ENCODE results near the gene TBC1D8.

TBC1D8 gene

DNA sequence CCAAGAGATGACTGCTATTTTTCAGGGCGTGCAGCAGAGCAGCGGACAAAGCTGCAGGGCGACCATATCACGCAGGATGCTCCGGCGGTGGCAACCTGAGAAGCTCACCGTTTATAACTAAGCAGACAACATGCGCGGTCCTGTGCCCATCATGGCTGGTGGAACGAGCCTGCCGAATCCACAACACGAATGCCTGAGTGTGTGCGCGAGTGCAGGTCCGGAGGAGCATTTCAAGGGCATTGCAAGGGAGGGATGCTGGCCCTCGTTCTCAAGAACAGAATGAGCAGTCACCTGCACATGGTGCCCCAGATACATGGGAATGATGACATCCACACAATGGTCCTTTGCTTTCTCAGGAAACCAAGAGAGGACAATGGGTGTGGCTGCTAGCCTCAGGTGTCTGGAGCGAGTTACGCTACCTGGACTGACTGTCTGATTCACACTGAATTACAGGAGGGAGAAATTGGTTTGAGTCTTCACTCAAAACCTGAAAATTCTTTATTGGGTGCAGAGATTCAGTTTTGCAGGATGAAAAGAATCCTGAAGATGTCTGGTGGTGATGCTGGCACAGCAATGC is 39.8 kb downstream of the TBC1D8 start:
- no peak for DNase-seq

DNA sequence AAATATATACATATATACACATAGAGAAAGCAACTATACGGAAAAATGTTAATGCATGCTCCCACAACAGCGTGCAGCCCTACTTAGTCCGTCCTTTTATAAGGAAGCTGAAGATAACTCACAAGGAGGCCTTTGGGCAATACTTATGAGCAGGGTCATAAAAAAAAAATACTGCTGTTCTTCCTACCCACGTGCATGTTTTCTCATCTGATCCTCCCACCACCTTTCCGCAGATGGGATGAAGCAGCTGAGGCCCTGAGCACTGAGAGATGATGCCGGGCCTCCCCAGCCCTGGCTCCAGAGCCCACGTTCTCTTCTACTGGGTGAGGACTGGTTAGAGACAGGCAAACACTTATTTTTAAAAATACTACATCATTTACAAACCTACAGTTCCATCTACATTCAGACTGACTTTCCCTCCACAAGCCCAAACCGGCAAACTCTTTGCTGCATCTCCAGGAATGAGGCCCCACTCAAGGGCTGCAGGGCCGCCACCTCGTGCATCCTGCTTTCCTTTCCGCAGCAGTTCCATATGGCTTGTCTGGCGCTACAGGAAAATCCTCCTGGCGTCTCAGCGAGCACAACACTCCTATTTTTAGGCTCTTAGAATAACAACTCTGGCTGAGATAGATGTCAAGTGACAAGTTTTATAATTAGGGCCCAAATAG is 41.6 kb downstream of the TBC1D8 start:
- DNase-seq = no peak

DNA sequence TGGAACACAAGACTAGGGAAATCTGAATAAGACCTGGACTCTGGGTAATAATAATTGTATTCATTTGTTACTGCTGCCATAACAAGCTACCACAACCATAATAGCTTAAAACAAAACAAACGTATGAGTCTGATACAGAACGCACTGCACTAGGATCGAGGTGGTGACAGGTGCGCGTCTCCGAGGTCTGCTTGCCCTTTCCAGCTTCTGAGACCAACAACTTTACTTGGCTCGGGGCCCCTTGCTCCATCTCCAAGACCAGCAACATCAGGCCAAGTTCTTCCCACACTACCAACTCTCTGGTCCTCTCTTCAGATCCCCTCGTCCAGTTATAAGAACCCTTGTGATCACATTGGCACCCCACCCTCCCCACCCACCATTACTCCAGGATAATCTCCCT is 42.8 kb downstream of the TBC1D8 start:
- DNase-seq = no peak

DNA sequence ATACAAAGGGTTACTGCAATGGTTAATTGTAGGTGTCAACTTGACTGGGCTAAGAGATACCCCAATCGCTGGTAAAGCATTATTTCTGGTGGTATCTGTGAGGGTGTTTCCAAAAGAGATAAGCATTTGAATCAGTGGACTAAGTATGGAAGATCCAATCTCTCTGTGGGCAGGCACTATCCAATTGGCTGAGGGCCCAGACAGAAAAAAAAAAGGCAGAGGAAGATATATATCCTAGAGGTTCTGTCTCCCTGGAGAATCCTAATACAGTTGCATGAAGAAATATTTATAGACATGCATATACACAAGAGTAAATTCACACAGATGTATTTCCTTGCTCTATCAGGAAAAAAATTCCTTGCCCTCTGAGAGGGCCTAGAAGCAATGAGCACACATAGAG is 43.9 kb downstream of the TBC1D8 start:
- DNase-seq = peak; percentile 13

DNA sequence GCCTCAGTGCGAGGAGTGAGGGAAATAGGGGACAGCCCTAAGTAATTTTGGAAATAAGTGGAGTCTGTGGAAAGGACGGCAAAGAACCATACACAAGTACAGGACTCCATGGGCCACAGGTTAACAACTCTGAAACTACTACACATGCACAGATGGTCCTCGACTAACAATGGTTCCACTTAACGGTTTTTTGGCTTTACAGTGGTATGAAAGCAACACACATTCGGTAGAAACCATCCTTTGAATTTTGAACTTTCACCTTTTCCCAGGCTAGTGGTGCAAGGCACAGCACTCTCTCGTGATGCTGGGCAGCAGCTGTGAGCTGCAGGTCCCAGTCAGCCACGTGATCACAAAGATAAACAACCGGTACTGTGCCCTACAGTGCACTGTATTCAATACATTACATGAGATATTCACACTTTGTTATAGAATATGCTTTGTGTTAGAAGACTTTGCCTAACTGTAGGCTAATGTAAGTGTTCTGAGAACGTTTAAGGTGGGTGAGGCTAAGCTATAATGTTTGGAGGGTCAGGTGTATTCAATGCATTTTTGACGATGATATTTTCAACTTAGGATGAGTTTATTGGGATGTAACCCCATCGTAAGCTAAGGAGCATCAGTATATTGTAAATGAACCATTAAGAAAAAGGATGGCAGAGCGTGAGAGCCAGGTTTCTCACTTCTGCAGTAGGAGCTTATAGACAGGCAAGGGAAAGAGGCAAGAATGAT is 44.6 kb downstream of the TBC1D8 start:
- no peak for DNase-seq

DNA sequence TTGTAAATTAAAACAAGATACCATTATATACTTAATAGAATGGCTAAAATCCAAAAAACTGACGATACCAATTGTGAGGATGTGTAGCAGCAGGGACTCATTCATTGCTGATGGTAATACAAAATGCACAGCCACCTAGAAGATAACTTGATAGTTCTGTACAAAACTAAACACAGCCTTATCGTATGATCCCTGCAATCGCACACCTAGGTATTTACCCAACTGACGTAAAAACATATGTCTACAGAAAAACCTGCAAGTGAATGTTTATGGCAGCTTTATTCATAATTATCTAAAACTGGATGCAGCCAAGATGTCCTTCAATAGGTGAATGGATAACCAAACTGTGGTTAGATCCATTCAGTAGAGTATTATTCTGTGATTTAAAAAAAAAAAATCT is 45.5 kb downstream of the TBC1D8 start:
- no peak for DNase-seq

DNA sequence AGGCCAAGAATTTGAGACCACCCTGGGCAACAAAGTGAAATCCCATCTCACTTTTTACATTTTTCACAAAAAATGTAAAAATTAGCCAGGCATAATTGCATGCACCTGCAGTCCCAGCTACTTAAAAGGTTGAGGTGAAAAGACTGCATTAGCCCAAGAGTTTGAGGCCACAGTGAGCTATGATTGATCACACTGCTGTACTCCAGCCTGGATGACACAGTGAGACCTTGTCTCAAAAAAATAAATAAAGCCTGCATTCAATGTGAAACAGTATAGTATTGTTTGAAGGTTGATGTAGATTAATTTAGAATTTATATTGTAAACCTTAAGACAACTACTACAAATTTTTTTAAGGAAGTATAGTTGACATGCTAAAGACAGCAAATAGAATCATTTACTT is 53.5 kb downstream of the TBC1D8 start:
- no peak for DNase-seq

DNA sequence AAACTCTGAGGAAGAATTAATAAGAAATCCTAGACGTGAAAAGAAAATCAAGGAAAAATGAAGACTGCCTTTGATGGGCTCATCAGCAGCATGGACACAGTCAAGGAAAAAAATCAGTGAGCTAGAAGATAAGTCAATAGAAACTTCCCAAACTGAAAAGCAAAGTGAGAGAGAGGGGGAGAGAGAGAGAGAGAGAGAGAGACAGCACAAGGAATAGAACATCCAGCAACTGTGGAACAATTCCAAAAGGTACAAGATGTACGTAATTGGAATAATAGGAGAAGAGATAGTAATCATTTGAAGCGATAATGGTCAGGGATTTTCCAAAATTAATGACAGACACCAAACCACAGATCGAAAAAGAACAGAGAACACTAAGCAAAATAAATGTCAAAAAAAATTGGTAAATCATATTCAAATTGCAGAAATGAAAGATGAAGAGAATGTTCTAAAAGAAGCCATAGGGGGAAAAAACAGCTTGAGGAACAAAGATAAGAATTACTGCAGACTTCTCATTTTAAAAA is 54.5 kb downstream of the TBC1D8 start:
- DNase-seq = no peak

DNA sequence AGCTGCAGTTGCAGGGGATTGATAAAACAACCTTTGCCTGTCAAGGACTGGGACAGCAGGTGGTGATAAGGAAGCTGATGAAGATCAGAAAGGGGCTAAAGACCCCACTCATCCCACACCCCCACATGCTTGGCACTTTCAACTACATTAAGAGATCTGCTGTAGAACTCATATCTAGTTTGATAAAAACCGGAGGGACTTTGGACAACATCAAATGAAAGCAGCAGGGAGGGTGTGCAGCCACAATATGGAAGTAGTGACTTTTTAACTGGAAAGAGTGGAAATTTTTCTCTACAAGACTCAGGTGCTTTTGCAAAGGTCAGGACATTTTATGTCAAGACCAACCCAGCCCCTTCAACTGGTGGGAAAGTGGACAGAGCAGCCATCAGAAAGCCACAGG is 56.8 kb downstream of the TBC1D8 start:
- no peak for DNase-seq

DNA sequence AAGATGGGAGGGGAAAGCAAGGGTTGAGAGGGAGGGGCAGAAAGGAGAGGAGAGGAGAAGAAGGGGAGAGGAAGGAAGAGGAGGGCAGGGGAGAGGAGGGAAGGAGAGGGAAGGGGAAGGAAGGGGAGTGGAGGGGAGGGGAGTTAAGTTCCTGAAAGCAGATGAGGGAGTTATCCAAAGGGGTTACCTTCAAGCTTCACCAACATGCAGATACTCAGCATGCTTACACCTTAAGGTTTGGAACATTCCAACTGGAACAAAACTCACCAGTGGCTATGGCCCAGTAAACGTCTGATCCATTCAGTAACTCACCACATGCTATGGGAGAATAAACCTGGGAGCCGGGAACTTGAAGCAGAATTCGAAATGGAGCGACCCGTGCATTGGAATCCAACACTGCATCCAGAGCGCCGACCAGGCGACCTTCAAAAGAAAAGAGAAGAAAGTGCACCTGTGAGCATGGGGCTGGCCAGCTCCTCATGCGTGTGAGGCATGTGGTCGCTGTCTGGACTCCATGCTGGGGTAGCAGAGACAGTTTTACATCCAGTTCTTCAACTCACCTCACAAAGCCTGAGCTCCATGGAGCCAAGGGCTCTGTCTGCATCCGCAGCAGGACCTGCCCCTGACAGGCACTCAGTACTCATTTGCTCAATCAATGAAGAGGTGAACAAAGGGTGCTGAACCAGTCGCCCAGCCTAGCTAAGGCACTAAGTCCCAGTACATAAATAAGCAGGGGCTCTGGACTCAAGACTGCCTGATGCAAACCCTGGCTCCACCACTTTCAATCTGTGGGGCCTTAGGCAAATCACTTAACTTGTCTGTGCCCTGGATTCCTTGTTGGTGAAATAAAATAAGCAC is 61.0 kb downstream of the TBC1D8 start:
- no peak for DNase-seq

DNA sequence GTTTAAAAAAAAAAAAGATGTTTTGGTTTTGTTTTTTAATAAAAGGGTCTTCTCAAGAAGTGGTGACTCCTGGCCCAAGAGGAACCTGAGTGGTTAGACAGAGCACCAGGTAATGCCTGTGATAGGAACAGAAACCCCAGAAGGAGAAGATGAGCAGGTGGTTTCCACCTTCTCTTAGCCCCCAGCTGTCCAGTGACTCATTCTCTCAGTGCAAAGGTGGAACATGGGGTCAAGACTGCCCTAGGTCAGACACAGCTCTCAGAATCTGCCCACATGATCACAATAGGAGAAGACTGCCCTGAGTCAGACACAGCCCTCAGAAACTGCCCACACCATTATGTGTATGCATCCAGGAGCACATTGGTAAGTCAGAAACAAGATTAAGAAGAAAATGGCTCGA is 61.8 kb downstream of the TBC1D8 start:
- no peak for DNase-seq

DNA sequence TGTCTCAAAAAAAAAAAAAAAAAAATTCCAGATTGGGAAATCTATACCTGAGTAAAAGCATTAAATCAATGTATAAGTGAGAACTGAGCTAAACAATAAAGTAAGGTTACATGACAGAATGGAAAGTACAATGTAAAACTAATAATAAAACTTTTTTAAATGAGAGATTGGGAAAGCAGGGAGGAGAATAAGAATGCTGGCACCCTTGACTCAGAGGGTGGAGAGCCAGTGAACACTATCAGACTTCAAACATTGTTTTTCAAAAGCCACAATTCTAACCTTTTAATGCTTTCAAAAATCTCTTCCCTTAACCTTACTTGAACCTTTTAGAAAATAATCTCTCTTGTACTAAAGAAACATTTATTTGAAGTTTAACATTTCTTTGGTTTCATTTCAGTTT is 63.5 kb downstream of the TBC1D8 start:
- no peak for DNase-seq

DNA sequence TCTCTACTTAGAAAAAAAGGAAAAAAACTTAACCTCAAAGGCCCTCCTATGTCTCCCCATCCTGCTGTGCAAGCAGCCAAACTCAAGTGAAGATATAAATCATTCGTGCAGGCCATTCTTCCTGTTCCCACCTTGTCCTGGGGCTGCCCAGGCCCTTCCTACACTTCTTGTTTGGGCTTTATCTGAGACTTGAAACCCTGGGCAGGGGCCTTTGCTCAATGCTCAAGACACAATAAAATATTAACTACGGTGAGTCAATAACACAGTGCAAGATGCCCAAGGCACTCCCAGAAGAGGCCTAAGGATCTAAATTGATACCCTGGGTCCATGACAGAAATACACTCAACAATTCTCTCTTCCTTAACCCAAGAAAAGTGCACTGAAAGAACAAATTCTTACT is 67.6 kb downstream of the TBC1D8 start:
- DNase-seq = no peak

DNA sequence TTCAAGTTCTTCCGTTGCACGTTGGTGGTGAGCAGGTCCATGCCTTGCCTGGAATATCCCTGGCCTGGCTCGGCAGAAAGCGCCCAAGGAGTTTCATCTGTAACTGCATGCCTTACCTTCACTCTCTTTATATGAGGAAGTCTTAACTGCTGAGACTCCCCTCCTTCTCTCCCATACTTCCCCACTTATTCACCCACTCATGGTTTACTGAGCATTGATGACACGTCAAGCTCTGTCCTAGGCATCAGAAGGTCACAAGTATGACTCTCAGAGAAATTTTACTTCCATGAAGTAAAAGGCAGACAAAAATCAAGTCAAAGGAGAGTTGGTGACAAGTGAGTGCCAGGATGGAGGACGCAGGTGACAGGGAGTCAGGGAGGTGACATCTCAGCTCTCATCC is 68.2 kb downstream of the TBC1D8 start:
- DNase-seq = no peak

DNA sequence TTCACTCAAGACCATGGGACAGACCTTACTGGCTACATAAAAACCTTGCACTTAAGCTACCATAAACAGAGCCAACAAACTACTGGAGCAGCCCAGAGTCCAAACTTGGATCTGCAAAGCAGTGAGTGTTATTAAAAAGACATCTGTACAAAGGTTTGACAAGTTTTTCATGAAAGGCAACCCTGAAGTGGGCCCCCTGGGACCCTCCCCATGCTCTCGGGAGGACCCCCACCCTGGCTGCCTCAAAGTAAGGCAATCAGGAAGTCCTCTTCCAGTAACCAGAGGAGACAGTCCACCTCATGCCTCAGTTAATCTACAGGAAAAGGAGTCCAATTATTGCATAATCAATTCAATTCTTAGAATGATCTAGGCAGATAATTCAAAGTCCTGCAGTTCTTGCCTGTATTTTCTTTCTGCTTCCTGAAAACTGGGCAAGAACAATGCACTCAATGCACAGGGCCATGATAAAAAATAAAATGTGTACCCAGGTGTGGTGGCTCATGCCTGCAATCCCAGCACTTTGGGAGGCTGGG is 69.7 kb downstream of the TBC1D8 start:
- DNase-seq = no peak

DNA sequence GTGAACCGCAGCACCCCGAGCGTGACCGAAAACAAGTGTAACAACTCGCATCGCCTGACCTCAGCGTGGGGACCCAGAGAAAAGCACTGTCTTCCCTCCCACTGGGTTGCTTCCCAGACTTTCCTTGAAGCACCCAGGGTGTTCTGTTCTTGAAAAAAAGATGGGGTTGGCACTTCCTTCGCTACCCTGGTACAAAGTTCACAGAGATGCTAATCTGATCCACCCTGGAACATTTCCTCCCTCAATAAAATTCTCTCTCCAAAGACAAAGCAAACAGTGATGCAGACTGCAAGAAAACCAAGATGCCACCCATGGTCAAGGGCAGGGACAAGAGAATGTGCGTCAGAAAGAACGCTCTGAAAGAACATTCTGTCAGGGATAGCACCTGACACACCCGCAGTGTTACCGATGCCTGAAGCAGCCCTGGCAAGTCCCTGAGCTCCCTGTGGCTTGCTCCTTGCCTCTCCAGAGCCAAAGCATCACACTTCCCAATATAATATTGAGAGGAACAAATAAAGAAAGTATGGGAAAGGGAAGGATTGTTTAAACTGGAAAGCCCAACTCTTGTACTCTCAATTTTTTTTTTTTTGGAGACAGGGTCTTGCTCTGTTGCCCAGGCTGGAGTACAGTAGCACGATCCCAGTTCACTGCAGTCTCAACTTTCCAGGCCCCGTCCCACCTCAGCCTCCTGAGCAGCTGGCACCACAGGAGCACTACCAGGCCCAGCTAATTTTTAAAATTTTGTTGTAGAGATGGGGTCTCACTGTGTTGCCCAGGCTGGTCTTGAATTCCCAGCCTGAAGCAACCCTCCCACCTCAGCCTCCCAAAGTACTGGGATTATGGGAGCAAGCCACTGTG is 70.7 kb downstream of the TBC1D8 start:
- no peak for DNase-seq

DNA sequence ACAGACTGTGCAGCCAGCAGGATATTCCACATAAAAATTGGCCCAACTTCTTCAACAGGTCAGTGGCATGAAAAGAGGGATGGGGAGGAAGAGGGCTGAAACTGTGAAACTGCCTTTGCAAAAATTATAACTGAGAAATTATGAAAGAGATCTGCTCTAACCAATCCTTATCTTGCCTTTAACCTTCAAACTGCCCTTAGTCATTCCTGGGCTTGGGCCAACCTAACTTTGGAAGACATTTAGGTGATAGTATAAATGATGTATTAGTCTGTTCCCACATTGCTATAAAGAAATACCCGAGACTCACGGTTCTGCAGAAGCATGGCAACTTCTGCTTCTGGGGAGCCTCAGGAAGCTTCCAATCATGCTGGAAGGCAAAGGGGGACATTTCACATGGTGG is 74.6 kb downstream of the TBC1D8 start:
- no peak for DNase-seq

DNA sequence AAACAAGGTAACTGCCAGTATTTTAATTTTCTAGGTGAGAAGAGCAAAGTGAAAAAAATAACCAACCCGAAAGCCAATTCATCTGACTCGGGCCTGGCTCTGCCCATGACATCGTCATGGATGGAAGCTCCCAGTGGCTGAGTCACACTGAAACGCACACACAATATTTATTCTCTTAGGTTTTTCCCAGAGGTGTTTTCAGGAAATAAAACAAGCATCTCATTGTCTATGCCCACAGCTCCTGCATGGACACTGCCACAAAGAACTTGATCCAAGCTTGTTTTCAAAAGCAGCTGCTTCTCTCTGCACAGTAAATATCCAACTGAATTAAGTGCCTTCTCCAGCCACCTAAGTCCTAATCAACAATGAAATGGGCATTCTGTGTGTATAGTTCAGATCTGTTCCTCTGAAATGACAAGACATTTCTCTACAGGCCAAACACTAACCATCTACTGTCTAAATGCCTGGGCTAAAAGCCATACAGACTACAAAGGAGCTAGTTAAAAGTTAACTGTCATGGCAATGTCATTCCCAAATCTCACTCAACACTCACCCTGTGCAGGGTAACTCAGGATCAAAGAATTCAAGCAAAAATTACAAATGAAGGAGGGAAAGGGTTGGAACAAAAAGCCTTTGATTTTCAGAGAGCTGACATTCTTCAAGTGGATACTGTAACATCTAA is 86.2 kb downstream of the TBC1D8 start:
- DNase-seq = no peak

DNA sequence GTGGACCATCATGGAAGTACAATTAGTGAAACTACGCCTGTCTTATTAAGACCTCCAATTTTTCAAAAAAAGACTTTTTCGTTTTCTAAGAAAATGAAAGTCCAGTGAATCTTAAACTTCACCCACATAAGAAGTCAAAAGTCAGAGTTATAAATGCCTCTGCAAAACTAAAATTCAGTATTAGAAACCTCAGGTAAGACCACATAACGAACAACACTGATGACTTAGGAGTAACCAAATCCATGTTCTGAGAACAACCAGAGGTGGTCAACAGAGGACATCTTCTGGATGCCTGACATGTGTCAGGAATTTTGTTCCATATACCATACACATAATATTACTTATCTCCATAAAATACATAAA is 86.7 kb downstream of the TBC1D8 start:
- DNase-seq = no peak

DNA sequence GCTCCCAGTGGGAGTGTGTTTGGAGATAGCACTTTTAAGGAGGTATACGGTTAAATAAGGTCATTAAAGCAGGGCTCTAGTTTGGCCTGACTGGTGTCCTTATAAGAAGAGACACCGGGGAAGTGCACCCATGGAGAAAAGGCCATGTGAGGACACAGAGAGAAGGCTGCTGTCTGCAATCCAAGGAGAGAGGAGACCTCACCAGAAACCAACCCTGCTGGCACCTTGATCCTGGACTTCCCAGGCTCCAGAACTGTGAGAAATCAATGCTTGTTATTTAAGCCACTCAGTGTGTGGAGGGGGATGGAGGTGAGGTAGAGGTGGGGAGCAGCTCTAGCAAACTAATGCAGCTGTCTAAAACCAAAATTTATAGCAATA is 87.1 kb downstream of the TBC1D8 start:
- no peak for DNase-seq

DNA sequence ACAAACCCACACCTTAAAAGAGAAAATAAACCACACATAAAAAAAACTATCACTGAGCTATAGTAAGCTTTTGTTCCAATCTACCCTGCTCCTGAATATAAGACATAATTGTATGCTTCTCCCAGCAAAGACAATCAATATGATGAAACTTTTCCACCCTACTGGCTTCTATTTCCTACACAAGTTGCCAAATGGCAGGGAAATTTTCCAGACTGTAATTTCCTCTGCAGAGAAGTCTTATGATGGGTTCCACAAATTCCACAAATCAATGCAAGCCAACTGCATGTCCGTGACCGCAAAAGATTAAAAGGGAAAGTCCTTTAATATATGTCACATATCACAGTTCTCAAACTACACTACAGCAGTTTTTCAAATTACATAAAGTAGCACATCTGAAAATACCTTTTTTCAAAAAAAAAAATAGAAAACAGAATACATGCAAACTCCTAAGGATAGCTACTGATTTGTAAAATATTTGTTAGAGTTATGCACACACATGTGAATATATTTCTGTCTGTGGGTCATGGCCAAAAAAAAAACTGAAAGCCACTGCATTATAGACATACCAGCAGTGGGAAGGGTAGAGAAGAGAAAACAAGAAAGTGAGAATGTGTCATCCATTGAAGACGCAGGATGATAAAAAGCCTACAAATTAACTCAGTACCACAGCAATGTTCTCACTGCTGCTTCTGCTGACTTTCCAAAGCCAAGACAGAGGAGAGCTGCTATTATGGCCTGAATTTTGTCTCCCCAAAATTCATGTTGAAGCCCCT is 87.6 kb downstream of the TBC1D8 start:
- DNase-seq = peak; percentile 84
